Measurements from ENCODE around the gene KLHL29. TPM values are rescaled to one million over a fixed set of nuclear protein-coding genes. Genes with fewer than 3 reads are reported as not detected.

The KLHL29 gene
- total RNA-seq, 4 donors from 2014 or later = 4.8 to 17.0 (median 10.5) TPM

DNA sequence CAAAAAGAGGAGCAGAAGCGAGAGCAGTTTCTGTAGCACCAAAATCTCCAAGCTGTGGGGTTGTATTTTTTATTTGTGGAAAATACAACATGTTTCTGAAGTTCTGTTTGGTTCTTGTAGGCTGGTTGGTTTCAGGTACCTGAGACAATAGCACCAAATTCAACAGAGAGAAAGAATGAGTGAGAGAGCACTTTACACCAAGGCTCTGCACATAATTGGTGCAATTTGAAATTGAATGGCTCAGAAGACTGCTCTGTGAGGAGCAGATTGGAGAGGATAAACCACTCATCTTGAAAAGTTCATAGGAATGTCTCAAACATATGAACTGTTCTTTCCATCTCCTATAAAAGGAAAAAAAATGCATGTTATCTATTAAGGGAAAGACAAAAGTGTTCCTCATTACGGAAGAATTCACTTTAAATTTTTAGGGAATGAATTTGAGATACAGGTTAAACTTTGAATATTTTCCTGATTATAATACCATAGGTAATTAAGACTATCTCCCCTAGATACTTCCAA lies 366.8 kb downstream of the KLHL29 start:
- no peak for DNase-seq
- TF ChIP-seq, protein P1, sequence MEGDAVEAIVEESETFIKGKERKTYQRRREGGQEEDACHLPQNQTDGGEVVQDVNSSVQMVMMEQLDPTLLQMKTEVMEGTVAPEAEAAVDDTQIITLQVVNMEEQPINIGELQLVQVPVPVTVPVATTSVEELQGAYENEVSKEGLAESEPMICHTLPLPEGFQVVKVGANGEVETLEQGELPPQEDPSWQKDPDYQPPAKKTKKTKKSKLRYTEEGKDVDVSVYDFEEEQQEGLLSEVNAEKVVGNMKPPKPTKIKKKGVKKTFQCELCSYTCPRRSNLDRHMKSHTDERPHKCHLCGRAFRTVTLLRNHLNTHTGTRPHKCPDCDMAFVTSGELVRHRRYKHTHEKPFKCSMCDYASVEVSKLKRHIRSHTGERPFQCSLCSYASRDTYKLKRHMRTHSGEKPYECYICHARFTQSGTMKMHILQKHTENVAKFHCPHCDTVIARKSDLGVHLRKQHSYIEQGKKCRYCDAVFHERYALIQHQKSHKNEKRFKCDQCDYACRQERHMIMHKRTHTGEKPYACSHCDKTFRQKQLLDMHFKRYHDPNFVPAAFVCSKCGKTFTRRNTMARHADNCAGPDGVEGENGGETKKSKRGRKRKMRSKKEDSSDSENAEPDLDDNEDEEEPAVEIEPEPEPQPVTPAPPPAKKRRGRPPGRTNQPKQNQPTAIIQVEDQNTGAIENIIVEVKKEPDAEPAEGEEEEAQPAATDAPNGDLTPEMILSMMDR (IDR thresholded peaks at IDR 0.05) = no peak
- no peak for TF ChIP-seq POLR2A (IDR thresholded peaks at IDR 0.05)
- no peak overlapping the region for H3K27ac ChIP-seq
- peaks cover 0 to 3% of the 10 kb centered on the region in 2 donors for H3K4me1 ChIP-seq
- H3K9me3 ChIP-seq = no peaks in the 10 kb centered on the region
- intact Hi-C loops (cut with DNase I; ENCODE audit: low total_unique reads) = no loop called here
- no peaks in the 10 kb centered on the region for H3K27me3 ChIP-seq
- no peaks in the 10 kb centered on the region for H3K36me3 ChIP-seq
- no peak overlapping the region for H3K4me3 ChIP-seq

DNA sequence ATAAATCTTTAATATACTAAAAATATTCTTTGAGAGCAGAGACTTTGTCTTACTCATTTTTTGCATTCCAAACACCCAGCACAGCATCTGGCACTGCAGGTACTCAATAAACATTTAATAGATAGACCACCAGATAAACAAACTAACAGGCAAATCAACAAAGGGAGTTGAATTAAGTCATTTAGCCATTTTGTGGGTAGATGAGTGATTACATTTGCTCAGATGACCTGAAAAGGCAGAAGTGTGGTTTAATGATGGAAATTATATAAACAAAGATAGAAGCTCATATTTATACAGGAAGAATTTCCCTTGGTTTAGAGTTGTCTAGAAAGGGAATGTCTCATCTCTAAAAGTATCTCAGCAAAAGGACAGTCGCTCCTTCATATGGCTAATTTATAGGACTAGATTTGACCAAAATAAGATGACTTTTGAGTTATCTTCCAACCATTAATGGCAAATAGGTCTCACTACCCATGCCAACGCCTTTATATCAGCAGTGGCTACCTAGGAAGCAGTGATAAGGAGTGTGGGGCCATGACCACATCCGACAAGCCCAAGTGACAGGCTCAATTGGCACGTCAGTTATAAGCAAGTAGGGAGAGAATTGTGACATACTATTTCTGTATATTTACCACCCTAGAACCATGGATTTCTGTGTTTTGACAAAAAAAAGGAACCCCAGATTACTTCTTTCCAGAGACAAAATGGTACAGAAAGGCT lies 368.5 kb downstream of the KLHL29 start:
- Histone ChIP-seq H3K9me3 (no peaks in the 10 kb centered on the region), H3K27ac (no peak overlapping the region), H3K27me3 (no peaks in the 10 kb centered on the region), H3K4me1 (peaks cover 0 to 3% of the 10 kb centered on the region in 2 donors), H3K4me3 (no peak overlapping the region), H3K36me3 (no peaks in the 10 kb centered on the region)
- intact Hi-C loops (cut with DNase I; ENCODE audit: low total_unique reads) = no loop called here
- TF ChIP-seq, protein P1 (IDR thresholded peaks at IDR 0.05) = no peak
- TF ChIP-seq POLR2A (IDR thresholded peaks at IDR 0.05) = no peak
- DNase-seq = no peak

DNA sequence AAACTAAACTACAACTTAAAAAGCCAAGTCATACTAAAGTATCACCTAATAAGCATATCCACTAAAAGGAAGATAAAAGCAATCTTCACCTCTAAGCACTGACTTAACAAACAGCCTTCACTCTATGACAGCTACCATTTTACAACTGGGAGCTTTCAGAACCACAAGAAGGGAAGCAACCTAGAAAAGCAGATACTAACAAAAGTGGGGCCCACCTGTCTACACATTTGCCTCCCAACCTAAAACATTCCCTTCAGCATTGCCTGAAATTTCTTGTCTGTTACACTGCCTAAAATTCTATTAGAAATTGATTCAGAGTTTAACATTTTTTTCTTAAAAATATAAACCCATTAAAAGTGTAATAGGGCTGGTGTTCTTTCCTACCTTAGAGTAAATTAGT lies 370.0 kb downstream of the KLHL29 start:
- no peaks in the 10 kb centered on the region for H3K36me3 ChIP-seq
- H3K27me3 ChIP-seq = no peaks in the 10 kb centered on the region
- no peaks in the 10 kb centered on the region for H3K9me3 ChIP-seq
- intact Hi-C loops (cut with DNase I; ENCODE audit: low total_unique reads) = no loop called here
- no peak for TF ChIP-seq POLR2A (IDR thresholded peaks at IDR 0.05)
- TF ChIP-seq, protein P1 (IDR thresholded peaks at IDR 0.05) = no peak
- H3K4me1 ChIP-seq = peaks cover 0 to 3% of the 10 kb centered on the region in 2 donors
- no peak overlapping the region for H3K4me3 ChIP-seq
- no peak for DNase-seq
- H3K27ac ChIP-seq = no peak overlapping the region

DNA sequence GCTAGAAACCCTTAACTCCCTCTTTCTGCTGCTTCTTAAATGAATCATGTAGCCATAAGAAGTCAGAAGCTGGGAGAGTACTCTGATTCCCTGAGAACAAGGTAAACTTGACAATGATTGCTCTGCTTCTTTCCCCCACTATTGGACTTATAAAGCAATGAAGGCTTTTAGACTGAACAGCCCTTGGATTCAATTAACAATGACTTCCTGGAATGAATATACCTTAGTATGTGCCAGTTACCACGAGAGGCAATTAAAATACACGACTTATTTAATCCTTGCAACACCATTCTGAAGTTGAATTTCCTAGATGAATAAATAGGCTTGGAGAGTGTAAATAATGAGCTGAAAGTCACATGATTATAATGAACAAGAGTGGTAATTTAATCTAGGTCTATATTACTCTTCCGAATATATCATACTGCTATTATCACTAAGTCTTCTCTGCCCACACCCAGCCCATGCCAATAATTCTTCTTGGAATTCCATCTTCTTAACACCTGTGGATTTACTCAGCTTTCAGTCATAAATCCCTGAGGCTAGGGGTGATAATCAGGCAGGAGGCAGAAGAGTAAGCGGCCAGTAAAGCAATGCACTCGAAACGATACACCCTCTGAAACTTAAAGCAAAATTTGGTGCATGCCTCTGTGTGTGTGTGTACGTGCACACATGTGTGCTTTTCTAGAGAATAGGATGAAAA lies 371.8 kb downstream of the KLHL29 start:
- Histone ChIP-seq H3K27me3 (no peaks in the 10 kb centered on the region), H3K27ac (no peak overlapping the region), H3K4me3 (no peak overlapping the region), H3K4me1 (peaks cover 0 to 3% of the 10 kb centered on the region in 2 donors), H3K36me3 (no peaks in the 10 kb centered on the region), H3K9me3 (no peaks in the 10 kb centered on the region)
- intact Hi-C loops (cut with DNase I; ENCODE audit: low total_unique reads) = no loop called here
- DNase-seq = no peak
- TF ChIP-seq, protein P1 (IDR thresholded peaks at IDR 0.05) = no peak
- TF ChIP-seq POLR2A (IDR thresholded peaks at IDR 0.05) = no peak
